HepG2 (cell line): ENCODE results near the gene AMPD2.

Experiments
- CREB1 ChIP-seq, 2 experiments: fragments of 450-650 bp in 1 of 2; IDR thresholded peaks; 2 replicates each; pipeline ENCODE4 v1.6.1; 2016 to 2017; ENCODE audit warnings: control low read depth in 1 of 2, mild to moderate bottlenecking in 1 of 2, missing compliant biosample characterization in 1 of 2, missing genetic modification characterization in 1 of 2
- HOXA7 ChIP-seq: sonication (generic); formaldehyde crosslinking; IDR thresholded peaks from 2 replicates; pipeline ENCODE4 v1.8.1; 2022; ENCODE audit warnings: mild to moderate bottlenecking, missing genetic modification reagents, moderate library complexity
- TAF1 ChIP-seq: sonication (generic); formaldehyde crosslinking; IDR thresholded peaks from 2 replicates; pipeline ENCODE4 v1.4.0; 2020; ENCODE audit warnings: missing genetic modification reagents
- ZSCAN20 ChIP-seq: sonication (generic); formaldehyde crosslinking; IDR thresholded peaks from 2 replicates; pipeline ENCODE4 v1.4.0; 2020; ENCODE audit warnings: missing genetic modification reagents, mild to moderate bottlenecking, borderline replicate concordance

- TF ChIP-seq ZSCAN20 (CRISPR knock-in tag) (no peak), TAF1 (CRISPR knock-in tag) (no peak), HOXA7 (no peak), CREB1 (IDR thresholded peaks at IDR 0.05) (no peak), CREB1 (CRISPR knock-in tag; IDR thresholded peaks at IDR 0.05) (no peak)
Observed at GRCh38 chr1:109636201-109636952, 16.7 kb downstream of the AMPD2 start.
